K562 (cell line): ENCODE data around the gene GBF1.

Experiments used
- GATA2 ChIP-seq: sonication (generic); formaldehyde crosslinking; IDR thresholded peaks from 2 replicates; pipeline ENCODE4 v1.4.0; 2020; ENCODE audit warnings: mild to moderate bottlenecking, missing genetic modification reagents
- POLR2A ChIP-seq: fragments of 450-650 bp; conservative IDR thresholded peaks from 2 replicates; pipeline ENCODE4 v1.6.1; 2016
- RNF2 ChIP-seq: sonication (generic); IDR thresholded peaks from 2 replicates; pipeline ENCODE4 v1.6.1; 2016
- TCF7L2 ChIP-seq: fragments of 150-350 bp; IDR thresholded peaks from 2 replicates; pipeline ENCODE4 v1.6.1; 2016; ENCODE audit warnings: low read depth, mild to moderate bottlenecking, low read length, moderate library complexity
- ZNF384 ChIP-seq: IDR thresholded peaks from 2 replicates; pipeline ENCODE4 v1.6.1; 2012; ENCODE audit warnings: low read depth, low read length, improper control_type of control experiment
- ZNF395 ChIP-seq: fragments of 200-800 bp; sonication (Bioruptor generic); IDR thresholded peaks from 2 replicates; pipeline ENCODE4 v1.6.1; 2017; ENCODE audit warnings: missing genetic modification characterization, missing compliant biosample characterization
- ZNF780A ChIP-seq: fragments of 250-450 bp; sonication (Bioruptor Pico); IDR thresholded peaks from 2 replicates; pipeline ENCODE4 v1.5.0; 2021; ENCODE audit warnings: mild to moderate bottlenecking
- TF ChIP-seq, protein P1 (sequence below), 3 experiments: IDR thresholded peaks in 2 of 3; conservative IDR thresholded peaks in 1 of 3; 2 replicates each; pipeline ENCODE4 v1.5.1; 2011 to 2012; ENCODE audit warnings: low read length in 3 of 3, mild to moderate bottlenecking in 3 of 3, control low read depth in 2 of 3, improper control_type of control experiment in 1 of 3, inconsistent platforms in 1 of 3, low read depth in 1 of 3, mixed read lengths in 1 of 3, moderate library complexity in 1 of 3; ENCODE audit not compliant: insufficient read depth in 2 of 3

GRCh38 chr10:102247734-102248133, 2.4 kb downstream of the GBF1 start:
- TF ChIP-seq ZNF384 (no peak), ZNF780A (CRISPR knock-in tag) (no peak), TCF7L2 (no peak), GATA2 (no peak), ZNF395 (no peak), RNF2 (no peak), POLR2A (no peak)
- TF ChIP-seq, protein P1, sequence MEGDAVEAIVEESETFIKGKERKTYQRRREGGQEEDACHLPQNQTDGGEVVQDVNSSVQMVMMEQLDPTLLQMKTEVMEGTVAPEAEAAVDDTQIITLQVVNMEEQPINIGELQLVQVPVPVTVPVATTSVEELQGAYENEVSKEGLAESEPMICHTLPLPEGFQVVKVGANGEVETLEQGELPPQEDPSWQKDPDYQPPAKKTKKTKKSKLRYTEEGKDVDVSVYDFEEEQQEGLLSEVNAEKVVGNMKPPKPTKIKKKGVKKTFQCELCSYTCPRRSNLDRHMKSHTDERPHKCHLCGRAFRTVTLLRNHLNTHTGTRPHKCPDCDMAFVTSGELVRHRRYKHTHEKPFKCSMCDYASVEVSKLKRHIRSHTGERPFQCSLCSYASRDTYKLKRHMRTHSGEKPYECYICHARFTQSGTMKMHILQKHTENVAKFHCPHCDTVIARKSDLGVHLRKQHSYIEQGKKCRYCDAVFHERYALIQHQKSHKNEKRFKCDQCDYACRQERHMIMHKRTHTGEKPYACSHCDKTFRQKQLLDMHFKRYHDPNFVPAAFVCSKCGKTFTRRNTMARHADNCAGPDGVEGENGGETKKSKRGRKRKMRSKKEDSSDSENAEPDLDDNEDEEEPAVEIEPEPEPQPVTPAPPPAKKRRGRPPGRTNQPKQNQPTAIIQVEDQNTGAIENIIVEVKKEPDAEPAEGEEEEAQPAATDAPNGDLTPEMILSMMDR (IDR thresholded peaks at IDR 0.05 in 2 of 3, conservative IDR thresholded peaks at IDR 0.05 in 1 of 3; ENCODE audit: insufficient read depth in 2 of 3, low read depth in 1 of 3, low read length in 3 of 3) = no peak
